SKM-1 (cell line): ENCODE results near the gene HMGCL.
"Not testable (repeated sequence)": the region's sequence is repeated elsewhere in the genome, so short reads cannot be mapped to it uniquely, and the experiment has no call there.

ENCODE experiments used
- DNase-seq: peaks from one replicate; lab custom pipeline; 2025; ENCODE audit not compliant: unreplicated experiment; lab: John Stamatoyannopoulos, UW

HMGCL gene

DNA sequence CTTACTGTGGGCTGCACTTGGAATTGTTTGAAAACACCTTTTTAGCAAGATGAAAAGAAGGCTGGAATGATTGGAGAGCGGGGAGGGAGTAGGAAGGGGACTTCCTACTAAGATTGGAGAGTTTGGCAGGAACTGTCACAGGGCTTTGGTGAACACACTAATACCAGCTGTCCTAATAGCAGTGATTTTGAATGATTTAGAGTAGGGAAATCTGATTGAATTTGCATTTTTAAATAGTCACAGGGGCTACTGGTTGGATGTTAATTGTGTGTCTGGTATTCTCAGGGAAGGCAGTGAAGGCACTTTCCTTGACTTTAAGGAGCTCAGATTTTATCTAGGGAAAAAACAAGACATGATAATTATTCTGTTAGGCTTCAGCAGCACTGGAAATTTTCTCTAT, 2.5 kb upstream of the HMGCL start:
- no peak for DNase-seq

DNA sequence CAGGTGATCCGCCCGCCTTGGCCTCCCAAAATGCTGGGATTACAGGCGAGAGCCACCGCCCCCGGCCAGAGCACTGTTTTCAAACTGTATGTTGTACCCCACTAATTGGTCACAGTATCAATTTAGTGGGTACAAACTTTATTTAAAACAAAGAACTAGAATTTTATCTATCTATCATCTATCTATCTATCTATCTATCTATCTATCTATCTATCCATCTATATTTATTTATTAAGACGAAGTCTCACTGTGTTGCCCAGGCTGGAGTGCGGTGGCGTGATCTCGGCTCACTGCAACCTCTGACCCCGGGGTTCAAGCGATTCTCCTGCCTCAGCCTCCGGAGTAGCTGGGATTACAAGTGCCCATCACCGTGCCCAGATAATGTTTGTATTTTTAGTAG, 1.4 kb upstream of the HMGCL start:
- DNase-seq: not testable (repeated sequence)

DNA sequence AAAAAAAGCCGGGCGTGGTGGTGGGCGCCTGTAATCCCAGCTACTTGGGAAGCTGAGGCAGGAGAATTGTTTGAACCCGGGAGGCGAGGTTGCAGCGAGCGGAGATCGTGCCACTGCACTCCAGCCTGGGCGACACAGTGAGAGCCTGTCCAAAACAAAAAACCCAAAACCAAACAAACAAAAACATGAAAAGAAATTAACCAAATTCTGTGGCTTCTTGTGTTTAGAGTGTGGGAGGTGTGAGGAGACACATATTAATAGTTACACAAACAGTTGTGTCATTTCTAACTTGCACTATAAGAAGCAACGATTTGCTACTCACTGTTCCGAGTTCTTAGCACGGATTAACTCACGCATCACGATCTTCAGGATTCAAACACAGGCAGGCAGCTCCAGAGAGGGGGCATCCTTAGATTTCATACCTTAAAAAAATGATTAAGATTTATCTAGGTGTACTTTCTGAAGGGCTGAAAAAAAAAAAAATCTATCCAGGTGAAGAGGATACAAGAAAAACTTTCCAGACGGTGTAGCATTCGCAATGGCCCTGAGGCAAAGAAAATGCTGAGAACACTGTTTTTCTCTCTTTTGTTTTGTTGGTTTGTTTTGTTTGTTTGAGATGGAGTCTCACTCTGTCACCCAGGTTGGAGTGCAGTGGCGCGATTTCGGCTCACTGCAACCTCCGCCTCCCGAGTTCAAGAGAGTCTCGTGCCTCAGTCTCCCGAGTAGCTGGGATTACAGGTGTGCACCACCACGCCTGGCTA, 713 bp upstream of the HMGCL start:
- DNase-seq: no peak

DNA sequence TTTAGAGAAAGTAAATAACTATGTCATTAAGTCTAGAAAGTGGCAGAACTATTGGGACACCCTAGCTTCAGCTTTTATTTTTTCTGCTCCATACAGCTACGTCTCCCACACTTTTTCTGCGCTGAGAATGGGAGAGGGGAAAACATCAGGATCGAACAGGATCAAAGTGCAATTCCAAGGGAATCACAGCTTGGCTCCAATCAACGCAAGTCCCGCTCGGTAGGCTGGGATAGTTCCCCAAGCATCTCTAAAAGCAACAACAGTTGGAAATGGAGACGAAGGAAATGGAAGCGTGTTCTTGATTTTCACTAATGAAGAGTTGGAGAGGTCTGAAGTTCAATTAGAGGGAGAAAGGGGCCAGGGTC, 536 bp downstream of the HMGCL start:
- DNase-seq: no peak

DNA sequence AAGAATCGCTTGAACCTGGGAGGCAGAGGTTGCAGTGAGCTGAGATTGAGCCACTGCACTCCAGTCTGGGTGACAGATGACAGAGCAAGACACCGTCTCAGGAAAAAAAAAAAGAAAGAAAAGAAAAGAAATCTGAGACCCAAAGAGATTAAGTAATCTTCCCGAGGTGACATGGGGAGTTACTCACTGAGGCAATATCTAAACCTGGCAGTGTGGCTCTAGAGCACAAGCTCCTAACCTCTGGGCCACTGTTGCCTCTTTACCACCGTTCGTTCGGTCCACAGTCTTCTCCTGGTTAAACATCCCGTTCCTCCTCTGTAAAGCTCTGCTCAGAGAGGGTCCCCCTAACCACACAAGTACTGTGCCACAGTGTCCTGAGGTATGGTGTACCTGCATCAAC, 1.5 kb downstream of the HMGCL start:
- no peak for DNase-seq

DNA sequence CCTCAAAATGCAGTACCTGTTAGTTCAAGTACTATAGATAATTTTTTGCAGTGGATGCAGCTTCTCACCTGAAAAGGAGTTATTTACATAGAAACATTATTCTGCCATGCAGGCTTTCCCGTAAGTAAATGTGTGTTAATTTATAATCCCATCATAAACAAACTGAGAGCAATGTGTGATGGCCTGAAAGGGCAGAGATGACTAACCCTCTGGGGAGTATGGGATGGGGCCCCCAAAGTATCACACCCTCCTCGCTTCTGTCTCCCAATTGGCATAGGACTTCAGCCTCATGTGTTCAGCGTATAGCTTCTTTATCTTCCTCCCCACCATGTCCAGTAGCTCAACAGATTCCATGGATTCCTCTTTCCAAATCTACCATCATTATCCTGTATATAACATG, 7.6 kb downstream of the HMGCL start:
- DNase-seq: no peak

GRCh38 chr1:23816906-23817305, 8.3 kb downstream of the HMGCL start:
- peak; percentile 45 for DNase-seq

GRCh38 chr1:23816361-23816760, 8.9 kb downstream of the HMGCL start:
- DNase-seq: no peak

GRCh38 chr1:23814016-23814415, 11.2 kb downstream of the HMGCL start:
- DNase-seq: no peak

DNA sequence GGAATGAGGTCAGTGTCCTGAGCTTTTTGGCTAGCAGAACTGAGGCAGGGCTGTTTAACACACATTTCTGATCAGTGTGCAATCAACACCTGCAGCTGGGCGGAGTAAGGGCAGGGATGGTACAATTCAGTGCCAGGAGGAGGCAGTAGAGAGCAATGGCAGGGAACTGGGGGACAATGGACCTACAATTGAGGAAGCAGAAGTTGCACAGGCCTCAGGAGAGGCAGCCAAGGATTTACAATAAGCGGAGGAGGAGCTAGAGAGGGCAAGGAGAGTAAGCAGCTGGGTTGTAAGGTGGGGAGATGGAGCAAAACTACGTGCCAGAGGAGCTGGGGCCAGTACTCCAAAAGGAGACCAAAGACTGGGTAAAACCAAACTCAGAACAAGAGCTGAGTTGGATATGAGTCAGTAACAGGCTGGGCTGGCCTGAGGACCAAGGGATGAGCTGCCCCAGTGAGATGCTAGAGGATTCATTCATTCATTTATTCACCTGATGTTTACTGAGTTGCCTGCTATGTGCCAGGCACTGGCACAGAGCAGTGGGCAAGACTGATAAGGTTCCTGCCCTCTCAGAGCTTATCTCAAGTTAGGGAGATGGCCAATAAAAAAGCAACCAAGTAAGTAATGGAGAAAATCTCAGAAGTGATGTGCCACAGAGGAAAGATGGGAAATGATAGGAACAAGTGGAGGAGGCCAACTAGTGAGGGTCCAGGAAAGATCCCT, 14.2 kb downstream of the HMGCL start:
- DNase-seq: peak; percentile 93

- peak; percentile 82 for DNase-seq
Observed at GRCh38 chr1:23809751-23810171, 15.5 kb downstream of the HMGCL start.

DNA sequence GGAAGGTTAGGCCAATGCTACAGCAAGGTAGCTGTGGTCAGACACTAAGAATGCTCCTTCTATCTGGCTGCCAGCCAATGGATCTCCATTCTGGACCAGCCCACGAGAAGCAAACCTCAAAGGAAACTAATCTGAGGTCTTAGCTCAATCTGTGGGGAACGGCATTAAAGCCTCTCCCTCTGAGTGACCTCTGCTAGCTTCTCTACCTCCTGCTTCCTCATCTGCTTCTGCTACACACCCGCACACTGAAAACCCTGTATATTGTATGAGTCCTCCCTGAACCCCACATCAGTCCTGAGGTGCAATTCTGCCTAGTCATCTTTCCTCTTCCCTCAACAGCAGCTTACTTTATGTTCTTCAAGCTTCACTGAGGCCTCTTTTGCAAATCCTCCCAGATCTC, 17.8 kb downstream of the HMGCL start:
- peak; percentile 86 for DNase-seq

GRCh38 chr1:23806280-23806679, 18.9 kb downstream of the HMGCL start:
- DNase-seq: no peak

GRCh38 chr1:23805025-23805424, 20.2 kb downstream of the HMGCL start:
- no peak for DNase-seq

- DNase-seq: no peak
Observed at GRCh38 chr1:23804183-23804835, 20.9 kb downstream of the HMGCL start.

DNA sequence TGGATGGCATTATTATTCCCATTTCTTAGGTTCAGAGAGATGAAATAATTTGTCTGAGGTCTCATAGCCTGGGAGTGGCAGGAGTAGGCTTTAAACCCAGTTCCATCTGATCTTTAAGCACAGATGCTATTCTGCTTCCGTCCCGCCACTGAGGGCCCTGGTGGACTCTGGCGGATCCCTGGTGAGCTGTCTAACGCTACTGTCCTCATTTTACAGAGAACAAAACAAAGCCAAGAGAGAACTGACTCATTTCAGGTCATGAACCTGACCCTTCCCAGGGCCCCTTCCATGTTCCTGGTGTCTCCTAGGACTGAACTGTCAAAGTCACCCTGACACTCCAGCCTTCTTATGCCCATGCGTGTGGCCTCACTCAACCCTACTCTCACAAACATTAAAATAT, 21.6 kb downstream of the HMGCL start:
- DNase-seq: no peak

DNA sequence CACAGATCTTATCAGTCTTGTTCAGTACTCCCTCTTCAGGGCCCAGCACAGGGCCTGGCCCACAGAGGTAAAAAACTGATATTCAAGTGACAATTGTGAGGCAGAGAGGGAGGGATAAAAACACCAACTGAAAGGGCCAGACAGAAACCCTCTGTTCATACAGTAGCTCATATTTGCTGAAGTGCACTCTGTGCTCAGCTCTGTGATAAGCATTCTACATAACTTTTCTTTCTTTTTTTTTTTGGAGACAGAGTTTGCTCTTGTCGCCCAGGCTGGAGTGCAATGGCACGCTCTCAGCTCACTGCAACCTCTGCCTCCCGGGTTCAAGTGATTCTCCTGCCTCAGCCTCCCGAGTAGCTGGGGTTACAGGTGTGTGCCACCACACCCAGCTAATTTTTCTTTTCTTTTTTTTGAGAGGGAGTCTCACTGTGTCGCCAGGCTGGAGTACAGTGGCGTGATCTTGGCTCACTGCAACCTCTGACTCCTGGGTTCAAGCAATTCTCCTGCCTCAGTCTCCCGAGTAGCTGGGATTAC, 22.4 kb downstream of the HMGCL start:
- not testable (repeated sequence) for DNase-seq

DNA sequence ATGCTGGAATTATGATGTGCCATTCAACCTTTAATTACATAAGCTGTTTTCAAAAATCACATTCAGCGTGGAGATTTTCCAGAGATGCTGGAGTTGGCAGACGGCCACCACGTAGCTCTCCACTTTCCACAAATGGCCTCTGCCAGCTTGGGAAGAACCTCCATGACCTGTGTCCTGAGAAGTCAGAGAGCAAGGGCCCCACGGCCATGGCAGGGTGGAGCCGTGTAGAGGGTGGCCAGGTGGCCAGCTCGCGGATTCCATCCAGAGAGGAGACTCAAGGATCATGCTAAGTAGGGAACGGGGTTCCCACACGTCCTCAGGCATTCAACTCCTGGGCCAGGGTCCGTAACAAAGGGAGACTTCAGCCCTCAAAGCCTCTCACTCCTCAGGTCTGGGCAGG, 23.4 kb downstream of the HMGCL start:
- no peak for DNase-seq

DNA sequence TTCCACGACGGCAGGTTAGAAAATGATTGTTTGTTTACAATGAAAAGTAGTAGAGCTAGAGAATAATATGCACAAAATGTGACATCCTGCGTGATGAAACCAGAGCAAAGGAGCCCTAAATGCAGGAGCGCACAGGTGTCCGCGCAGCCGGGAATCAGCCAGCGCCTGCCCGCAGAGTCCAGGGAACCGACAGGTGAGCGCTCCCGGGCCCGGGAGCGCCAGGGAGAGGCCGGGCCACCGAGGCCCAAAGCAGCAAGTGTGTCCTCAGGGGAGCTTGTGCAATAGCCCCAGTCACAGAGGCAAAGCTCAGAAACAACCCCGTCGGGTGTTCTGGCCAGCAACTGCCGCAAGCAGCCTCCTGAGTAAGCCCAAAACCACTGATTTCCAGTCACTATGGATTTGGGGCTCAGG, 23.9 kb downstream of the HMGCL start:
- no peak for DNase-seq

DNA sequence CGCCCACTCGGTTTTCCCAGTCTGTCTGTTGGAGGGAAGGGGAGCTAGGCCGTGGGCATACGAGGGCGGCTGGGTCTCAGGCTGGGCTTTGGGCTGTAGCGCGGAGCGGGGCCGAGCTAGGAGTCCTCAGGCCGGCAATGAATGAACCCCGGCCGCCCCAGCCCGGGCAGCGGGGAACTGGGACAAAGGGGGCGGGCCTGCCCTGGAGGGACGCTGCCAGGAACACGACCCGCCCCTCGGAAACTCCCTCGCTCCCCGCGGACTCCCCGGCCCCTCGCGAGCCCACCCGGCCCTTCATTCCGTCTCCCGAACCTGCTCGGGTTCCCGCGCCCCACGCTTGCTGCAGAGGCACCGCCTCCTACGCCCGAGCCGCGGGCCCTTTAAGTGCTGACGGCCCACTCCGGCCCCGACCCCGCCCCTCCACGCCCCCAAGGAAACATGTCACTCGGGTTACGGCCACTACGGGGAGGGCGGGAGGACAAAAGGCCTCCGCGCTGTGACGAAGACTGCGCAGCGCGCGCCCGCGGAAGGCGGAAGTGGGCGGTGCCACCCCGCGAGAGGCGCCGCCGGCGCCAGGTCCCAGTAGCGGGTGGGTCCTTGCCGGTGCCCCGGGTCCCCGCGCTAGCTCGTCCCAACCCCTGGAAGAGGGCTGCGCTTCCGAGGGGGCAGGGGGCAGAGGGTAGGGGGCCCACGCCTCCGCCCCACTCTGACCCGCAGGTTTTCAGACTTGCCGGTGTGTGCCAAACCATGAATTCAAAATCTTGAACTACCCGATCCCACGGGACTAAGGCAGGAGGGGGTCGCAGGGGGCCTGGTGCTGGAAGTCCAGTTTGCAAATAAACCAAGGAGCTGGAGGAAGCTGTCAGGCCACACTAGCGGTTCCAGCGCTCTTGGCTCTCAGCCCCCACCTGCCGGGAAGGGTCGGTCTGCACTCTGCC, 24.6 kb downstream of the HMGCL start, which contains the start of gene GALE:
GALE (minus strand) TSS at position 355 of the 938 bp plus-strand sequence. CDS start 1,747 bp downstream, outside the sequence.
- DNase-seq: peak; percentile 91
